ENCODE measurements around the gene SGSM2. TPM values are rescaled to one million over a fixed set of nuclear protein-coding genes. Genes with fewer than 3 reads are reported as not detected.

The SGSM2 gene
- total and polyA plus RNA-seq, 2 of the 8 experiments (the other 6 are each of a cell fraction or from before 2014, with no cell fraction given) = 44.5 to 77.7 TPM

DNA sequence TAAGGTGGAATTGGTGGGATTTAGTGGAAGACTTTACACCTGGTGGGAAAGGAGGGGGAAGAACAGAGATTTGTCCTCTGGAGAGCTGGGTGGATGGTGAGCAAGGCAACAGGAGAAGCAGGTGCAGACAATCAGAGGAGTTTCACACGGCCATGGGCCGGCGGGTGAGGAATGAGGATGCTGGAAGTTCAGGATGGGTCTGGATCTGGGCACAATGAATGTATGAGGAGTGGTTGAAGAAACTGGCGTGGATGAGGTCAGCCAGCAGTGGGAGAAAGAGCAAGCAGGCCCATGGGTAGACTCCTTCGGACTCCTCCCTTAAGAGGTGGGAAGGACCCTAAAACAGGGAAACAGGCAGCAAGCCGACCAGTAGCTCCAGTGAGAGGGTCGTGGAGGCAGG, 73.7 kb downstream of the SGSM2 start:
- Histone ChIP-seq H3K4me1 (replicated peaks in 1 of 4; ENCODE audit: control insufficient read depth in 3 of 4, insufficient read depth in 4 of 4, low read length in 3 of 4) (no peaks in the 10 kb centered on the region), H3K4me3 (ENCODE audit: extremely low read depth in 1 of 4, insufficient read depth in 2 of 4, low read depth in 3 of 4, low read length in 4 of 4) (no peak overlapping the region), H2BK12ac (ENCODE audit: low read depth, low read length) (no peak overlapping the region), H3K36me3 (ENCODE audit: control insufficient read depth in 2 of 4, insufficient read depth in 4 of 4, low read length in 3 of 4) (peaks cover 2 to 18% (median 9%) of the 10 kb centered on the region in 4 experiments; a peak in 5 of 8 replicates), H4K20me1 (replicated peaks in 1 of 2; ENCODE audit: control insufficient read depth in 1 of 2, insufficient read depth in 2 of 2, low read length in 2 of 2) (peaks cover 2 to 5% of the 10 kb centered on the region in 2 experiments), H3K79me2 (ENCODE audit: control insufficient read depth in 1 of 2, insufficient read depth in 2 of 2, low read length in 2 of 2) (no peaks in the 10 kb centered on the region), H3K4ac (replicated peaks; ENCODE audit: insufficient read length, low read depth, low read length) (no peak overlapping the region), H4K8ac (ENCODE audit: extremely low read depth, insufficient read depth, low read length) (no peak overlapping the region), H3K9ac (replicated peaks in 1 of 4; ENCODE audit: extremely low read depth in 1 of 4, low read depth in 3 of 4, low read length in 3 of 4) (no peak overlapping the region), H3K23me2 (ENCODE audit: low read depth, low read length) (0 out of 2 replicates have a peak, but pooled peaks cover 3% of the 10 kb centered on the region), H4K91ac (replicated peaks; ENCODE audit: insufficient read length, low read length) (no peak overlapping the region), H3K23ac (ENCODE audit: insufficient read length) (no peak overlapping the region), H4K5ac (ENCODE audit: insufficient read length, low read depth, low read length) (no peak overlapping the region), H2BK120ac (replicated peaks; ENCODE audit: low read depth, low read length) (no peak overlapping the region), H3K4me2 (ENCODE audit: insufficient read depth in 1 of 2, low read depth in 2 of 2, low read length in 2 of 2) (no peak overlapping the region), H3K27ac (ENCODE audit: low read depth, low read length) (no peak overlapping the region), H2AFZ (ENCODE audit: low read length) (no peak overlapping the region), H3K56ac (replicated peaks; ENCODE audit: insufficient read length, low read depth, low read length) (no peak overlapping the region), H3K79me1 (ENCODE audit: low read depth, low read length) (no peaks in the 10 kb centered on the region), H3K27me3 (replicated peaks in 1 of 4; ENCODE audit: control insufficient read depth in 3 of 4, extremely low read depth in 1 of 4, insufficient read depth in 3 of 4, low read length in 3 of 4) (no peaks in the 10 kb centered on the region), H2AK5ac (ENCODE audit: low read depth, low read length) (no peak overlapping the region), H2BK20ac (ENCODE audit: low read length) (no peak overlapping the region), H2BK15ac (ENCODE audit: low read length) (no peak overlapping the region), H3K14ac (ENCODE audit: insufficient read length) (no peak overlapping the region), H3K9me3 (ENCODE audit: insufficient read depth in 2 of 2, low read depth in 1 of 2, low read length in 1 of 2) (no peaks in the 10 kb centered on the region), H2BK5ac (ENCODE audit: low read depth, low read length) (no peak overlapping the region), H3K18ac (ENCODE audit: extremely low read depth, low read length) (no peak overlapping the region)
- no peak for FAIRE-seq
- ChIA-PET CTCF (ENCODE audit: partially characterized antibody) (interaction anchor here (1.2 to 8.8 kb wide), 8 partner anchors 10 to 58 kb away, joined by 3 to 135 read pairs (median 7); partner anchors contain the start of gene MNT), POLR2A (ENCODE audit: partially characterized antibody) (interaction anchor here (1.7 to 2.7 kb wide), 5 partner anchors 9 to 28 kb away, joined by 5 to 11 read pairs (median 9); no protein-coding TSS in a partner anchor)
- 97% methylated on average over 7 of the region's 7 CpGs; no CpG with 5 or more reads in 1 of the 2 experiments for WGBS, 2 experiments (ENCODE audit: extremely low coverage in 1 of 2, insufficient coverage in 1 of 2, insufficient read length in 1 of 2, insufficient replicate concordance in 2 of 2, low coverage in 1 of 2, low lambda C conversion rate in 2 of 2, missing lambda C conversion rate in 1 of 2)
- DNase-seq (ENCODE audit: low read depth in 1 of 2, low spot score in 2 of 2) = no peak
- TF ChIP-seq FOSL1 (IDR thresholded peaks at IDR 0.05; ENCODE audit: insufficient read depth, low read depth, low read length) = no peak
- no peak for TF ChIP-seq BACH1 (IDR thresholded peaks at IDR 0.05; ENCODE audit: low read length)
- TF ChIP-seq HDAC6 (IDR thresholded peaks at IDR 0.05; ENCODE audit: low read depth, low read length) = no peak
- TF ChIP-seq BRCA1 (IDR thresholded peaks at IDR 0.05; ENCODE audit: low read depth, low read length) = no peak
- TF ChIP-seq EGR1 (IDR thresholded peaks at IDR 0.05; ENCODE audit: borderline replicate concordance, low read depth, low read length) = no peak
- no peak for TF ChIP-seq RBBP5 (IDR thresholded peaks at IDR 0.05; ENCODE audit: borderline replicate concordance, low read depth, low read length)
- TF ChIP-seq, protein P1, sequence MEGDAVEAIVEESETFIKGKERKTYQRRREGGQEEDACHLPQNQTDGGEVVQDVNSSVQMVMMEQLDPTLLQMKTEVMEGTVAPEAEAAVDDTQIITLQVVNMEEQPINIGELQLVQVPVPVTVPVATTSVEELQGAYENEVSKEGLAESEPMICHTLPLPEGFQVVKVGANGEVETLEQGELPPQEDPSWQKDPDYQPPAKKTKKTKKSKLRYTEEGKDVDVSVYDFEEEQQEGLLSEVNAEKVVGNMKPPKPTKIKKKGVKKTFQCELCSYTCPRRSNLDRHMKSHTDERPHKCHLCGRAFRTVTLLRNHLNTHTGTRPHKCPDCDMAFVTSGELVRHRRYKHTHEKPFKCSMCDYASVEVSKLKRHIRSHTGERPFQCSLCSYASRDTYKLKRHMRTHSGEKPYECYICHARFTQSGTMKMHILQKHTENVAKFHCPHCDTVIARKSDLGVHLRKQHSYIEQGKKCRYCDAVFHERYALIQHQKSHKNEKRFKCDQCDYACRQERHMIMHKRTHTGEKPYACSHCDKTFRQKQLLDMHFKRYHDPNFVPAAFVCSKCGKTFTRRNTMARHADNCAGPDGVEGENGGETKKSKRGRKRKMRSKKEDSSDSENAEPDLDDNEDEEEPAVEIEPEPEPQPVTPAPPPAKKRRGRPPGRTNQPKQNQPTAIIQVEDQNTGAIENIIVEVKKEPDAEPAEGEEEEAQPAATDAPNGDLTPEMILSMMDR (IDR thresholded peaks at IDR 0.05; ENCODE audit: control extremely low read depth in 1 of 3, insufficient read depth in 1 of 3, low read depth in 1 of 3, low read length in 3 of 3) = no peak
- no peak for TF ChIP-seq RFX5 (IDR thresholded peaks at IDR 0.05; ENCODE audit: borderline replicate concordance, low read depth, low read length)
- TF ChIP-seq, protein P2, sequence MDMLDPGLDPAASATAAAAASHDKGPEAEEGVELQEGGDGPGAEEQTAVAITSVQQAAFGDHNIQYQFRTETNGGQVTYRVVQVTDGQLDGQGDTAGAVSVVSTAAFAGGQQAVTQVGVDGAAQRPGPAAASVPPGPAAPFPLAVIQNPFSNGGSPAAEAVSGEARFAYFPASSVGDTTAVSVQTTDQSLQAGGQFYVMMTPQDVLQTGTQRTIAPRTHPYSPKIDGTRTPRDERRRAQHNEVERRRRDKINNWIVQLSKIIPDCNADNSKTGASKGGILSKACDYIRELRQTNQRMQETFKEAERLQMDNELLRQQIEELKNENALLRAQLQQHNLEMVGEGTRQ (IDR thresholded peaks at IDR 0.05; ENCODE audit: low read length) = no peak
- no peak for TF ChIP-seq SP2 (IDR thresholded peaks at IDR 0.05; ENCODE audit: low read length)
- TF ChIP-seq ASH2L (IDR thresholded peaks at IDR 0.05; ENCODE audit: low read length) = no peak

Measured in H1 (cell line).